Right lobe of liver (tissue), 4 donors: Measurements from ENCODE around the gene EML6.

Source experiments
- POLR2A ChIP-seq: fragments of 450-650 bp; IDR thresholded peaks from one replicate; pipeline ENCODE4 v1.6.1; 2017; ENCODE audit warnings: antibody characterized with exemption, mild to moderate bottlenecking
- TF ChIP-seq, protein P1 (sequence below), 4 donors: fragments of 200-600 bp in 3 of 4; fragments of 450-650 bp in 1 of 4; IDR thresholded peaks; one replicate each; pipeline versions ENCODE4 v1.5.1 to v1.8.0; 2016 to 2022; ENCODE audit warnings: antibody characterized with exemption in 4 of 4, mild to moderate bottlenecking in 2 of 4
- donor health status: DM: no; HTN: no; CAD: no.
- donor health status: DM: no; HTN: no; CAD: no.
- donor health status: DM: no; HTN: yes; CAD: no.

GRCh38 chr2:54740333-54740732 is 16.9 kb downstream of the EML6 start:
- TF ChIP-seq, protein P1, sequence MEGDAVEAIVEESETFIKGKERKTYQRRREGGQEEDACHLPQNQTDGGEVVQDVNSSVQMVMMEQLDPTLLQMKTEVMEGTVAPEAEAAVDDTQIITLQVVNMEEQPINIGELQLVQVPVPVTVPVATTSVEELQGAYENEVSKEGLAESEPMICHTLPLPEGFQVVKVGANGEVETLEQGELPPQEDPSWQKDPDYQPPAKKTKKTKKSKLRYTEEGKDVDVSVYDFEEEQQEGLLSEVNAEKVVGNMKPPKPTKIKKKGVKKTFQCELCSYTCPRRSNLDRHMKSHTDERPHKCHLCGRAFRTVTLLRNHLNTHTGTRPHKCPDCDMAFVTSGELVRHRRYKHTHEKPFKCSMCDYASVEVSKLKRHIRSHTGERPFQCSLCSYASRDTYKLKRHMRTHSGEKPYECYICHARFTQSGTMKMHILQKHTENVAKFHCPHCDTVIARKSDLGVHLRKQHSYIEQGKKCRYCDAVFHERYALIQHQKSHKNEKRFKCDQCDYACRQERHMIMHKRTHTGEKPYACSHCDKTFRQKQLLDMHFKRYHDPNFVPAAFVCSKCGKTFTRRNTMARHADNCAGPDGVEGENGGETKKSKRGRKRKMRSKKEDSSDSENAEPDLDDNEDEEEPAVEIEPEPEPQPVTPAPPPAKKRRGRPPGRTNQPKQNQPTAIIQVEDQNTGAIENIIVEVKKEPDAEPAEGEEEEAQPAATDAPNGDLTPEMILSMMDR (IDR thresholded peaks at IDR 0.05), result no peak
- TF ChIP-seq POLR2A, result no peak
